Activated T-cell treated with anti-CD3 and anti-CD28 coated beads, Interleukin-2, amount 50 U/mL, for 1 hour (primary cell): ENCODE measurements around the gene AXIN1.
"Not testable (repeated sequence)": the region's sequence is repeated elsewhere in the genome, so short reads cannot be mapped to it uniquely, and the experiment has no call there.

Experiments
- DNase-seq: peaks from one replicate; pipeline ENCODE4 v3.0.0-alpha.2; 2020

AXIN1 gene

GRCh38 chr16:280552-280951, 72.0 kb downstream of the AXIN1 start, which contains the start of gene ARHGDIG:
TSS of gene ARHGDIG (plus strand) at chr16:280591. CDS start at chr16:280681, 90 bp downstream.
- DNase-seq = no peak

- DNase-seq = no peak
Observed at GRCh38 chr16:280005-280460, 72.5 kb downstream of the AXIN1 start.

GRCh38 chr16:279531-279930, 73.0 kb downstream of the AXIN1 start:
- DNase-seq = no peak

- DNase-seq = no peak
Observed at GRCh38 chr16:278863-279366, 73.6 kb downstream of the AXIN1 start.

- DNase-seq = no peak
Observed at GRCh38 chr16:276426-277077, 76.0 kb downstream of the AXIN1 start.

GRCh38 chr16:275786-276232, 76.7 kb downstream of the AXIN1 start, which contains the start of gene RGS11:
TSS of gene RGS11 (minus strand) at chr16:275944. CDS start at chr16:275911, 33 bp downstream.
- DNase-seq = no peak

GRCh38 chr16:275041-275641, 77.4 kb downstream of the AXIN1 start:
- peak; percentile 37 for DNase-seq

GRCh38 chr16:273547-274421, 78.7 kb downstream of the AXIN1 start:
- no peak for DNase-seq

GRCh38 chr16:272633-273546, 79.6 kb downstream of the AXIN1 start:
- no peak for DNase-seq

- DNase-seq = no peak
Observed at GRCh38 chr16:270381-271255, 81.9 kb downstream of the AXIN1 start.

GRCh38 chr16:269061-269796, 83.3 kb downstream of the AXIN1 start:
- no peak for DNase-seq

GRCh38 chr16:268141-269053, 84.1 kb downstream of the AXIN1 start:
- DNase-seq = no peak

GRCh38 chr16:267562-267961, 85.0 kb downstream of the AXIN1 start:
- DNase-seq = not testable (repeated sequence)

- no peak for DNase-seq
Observed at GRCh38 chr16:266258-267164, 86.0 kb downstream of the AXIN1 start.

- no peak for DNase-seq
Observed at GRCh38 chr16:265711-266110, 86.8 kb downstream of the AXIN1 start.

- DNase-seq = no peak
Observed at GRCh38 chr16:265002-265529, 87.5 kb downstream of the AXIN1 start.

- no peak for DNase-seq
Observed at GRCh38 chr16:264440-264951, 88.0 kb downstream of the AXIN1 start.

- no peak for DNase-seq
Observed at GRCh38 chr16:263944-264343, 88.6 kb downstream of the AXIN1 start.
